Transverse colon (tissue), 4 donors: ENCODE data around the gene NRXN2. TPM values are rescaled to one million over a fixed set of nuclear protein-coding genes. Genes with fewer than 3 reads are reported as not detected.

Experiments used
- DNase-seq: peaks from one replicate; pipeline ENCODE4 v3.0.0-alpha.2; 2019
- H3K27ac ChIP-seq, 4 donors: fragments of 200-600 bp; sonication (generic); 2 replicates each; pipeline ENCODE4 v1.5.1; 2016 to 2018; ENCODE audit warnings: inconsistent platforms in 4 of 4
- H3K27me3 ChIP-seq: fragments of 200-600 bp; sonication (generic); 2 replicates; pipeline ENCODE4 v1.5.1; 2017; ENCODE audit warnings: inconsistent platforms
- H3K36me3 ChIP-seq, 4 donors: fragments of 200-600 bp; sonication (generic); 2 replicates each; pipeline ENCODE4 v1.5.1; 2017 to 2019; ENCODE audit warnings: inconsistent platforms in 4 of 4
- H3K4me1 ChIP-seq, 4 donors: fragments of 200-600 bp; sonication (generic); 2 replicates each; pipeline ENCODE4 v1.5.1; 2017 to 2020; ENCODE audit warnings: inconsistent platforms in 4 of 4
- H3K4me3 ChIP-seq, 4 donors: fragments of 200-600 bp; sonication (generic); 1 replicate in 1 of 4; 2 replicates in 3 of 4; pipeline versions ENCODE4 v1.5.1 to v1.6.1; 2017 to 2019; ENCODE audit warnings: inconsistent platforms in 4 of 4
- H3K9me3 ChIP-seq, 2 donors: fragments of 200-600 bp; sonication (generic); 2 replicates each; pipeline ENCODE4 v1.5.1; 2017 to 2019; ENCODE audit warnings: inconsistent platforms in 2 of 2
- EP300 ChIP-seq: sonication (generic); formaldehyde crosslinking; IDR thresholded peaks from one replicate; pipeline ENCODE4 v1.6.1; 2017; ENCODE audit warnings: antibody characterized with exemption, low read depth
- POLR2A ChIP-seq: fragments of 450-650 bp; IDR thresholded peaks from one replicate; pipeline ENCODE4 v1.6.1; 2016; ENCODE audit warnings: antibody characterized with exemption, mild to moderate bottlenecking, moderate library complexity
- POLR2AphosphoS5 ChIP-seq, 3 donors: sonication (generic); formaldehyde crosslinking; IDR thresholded peaks; one replicate each; pipeline ENCODE4 v1.6.1; 2016; ENCODE audit warnings: antibody characterized with exemption in 3 of 3
- WGBS, 2 donors: methylation state at CpG; one replicate each; pipeline ENCODE4 v1.1.5; 2018; ENCODE audit warnings: low coverage in 1 of 2; 5-methylcytosine and 5-hydroxymethylcytosine counted together
- in situ Hi-C, 4 donors: fragments of 200-750 bp; cut with MboI; loops; one replicate each; pipeline versions ENCODE4 v1.15.0 to v1.15.1; 2017; ENCODE audit warnings: low sequenced_read_pairs in 3 of 4, low pct_ligation_motif_present in 1 of 4, low pct_unique_long_range_greater_than_20kb in 1 of 4
- intact Hi-C: fragments of 100-400 bp; cut with DNase I; formaldehyde crosslinking; loops from one replicate; pipeline ENCODE4 v1.15.1; 2023; ENCODE audit warnings: low total_unique reads
- total RNA-seq, 4 donors: library from RNA; depleted of rRNA; stranded (reverse); fragments of >200 nt; gene quantifications; one replicate each; pipeline ENCODE4 v1.1.0, GENCODE V29; 2016
- TF ChIP-seq, protein P1 (sequence below), 5 experiments: fragments of 200-600 bp in 3 of 5; fragments of 450-650 bp in 2 of 5; sonication (generic) in 3 of 5; IDR thresholded peaks; 1 replicate in 2 of 5; 2 replicates in 3 of 5; pipeline ENCODE4 v1.5.1; 2016 to 2017; ENCODE audit warnings: antibody characterized with exemption in 5 of 5, inconsistent platforms in 3 of 5, mild to moderate bottlenecking in 2 of 5, moderate library complexity in 1 of 5

The NRXN2 gene
- total RNA-seq, 4 donors from 2014 or later, result 2.9 to 7.4 (median 6.8) TPM

DNA sequence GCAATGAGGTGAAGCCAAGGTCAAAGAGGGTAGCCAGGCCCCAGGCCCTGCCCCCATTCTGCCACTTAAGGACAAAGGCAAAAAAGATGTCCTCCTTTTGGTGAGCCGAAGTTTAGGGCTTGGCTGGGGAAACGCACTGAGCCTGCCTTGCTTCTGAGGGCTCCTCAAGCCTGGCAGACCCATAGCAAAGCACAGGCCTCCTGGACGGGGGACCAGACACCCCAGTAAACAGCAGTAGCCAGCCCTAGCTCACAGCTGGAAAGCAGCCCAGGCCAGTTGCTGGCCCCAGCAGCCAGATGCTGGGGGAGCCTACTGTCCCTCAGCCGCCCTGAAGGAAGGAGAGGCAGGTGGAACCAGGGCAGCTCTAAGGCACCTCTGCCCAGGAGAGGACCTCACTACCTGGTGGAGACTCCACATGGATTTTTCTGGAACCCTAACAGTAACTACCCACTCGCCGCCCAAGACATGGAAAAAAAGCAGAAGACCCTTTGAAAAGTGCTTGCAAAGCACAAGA is 40.6 kb upstream of the NRXN2 start:
- Histone ChIP-seq H3K9me3 (no peaks in the 10 kb centered on the region), H3K4me3 (no peak overlapping the region), H3K27me3 (no peaks in the 10 kb centered on the region), H3K36me3 (peaks cover 0 to 48% (median 30%) of the 10 kb centered on the region in 4 donors), H3K27ac (peak overlapping the region; percentile 58 to 78 (median 69)), H3K4me1 (peaks cover 15 to 61% (median 27%) of the 10 kb centered on the region in 4 donors)
- DNase-seq, result no peak
- intact Hi-C loops, result no loop called here
- 81% methylated on average over 6 of the region's 6 CpGs; no CpG with 5 or more reads in 1 of the 2 donors for WGBS, 2 donors
- no peak for TF ChIP-seq POLR2AphosphoS5 (IDR thresholded peaks at IDR 0.05)
- TF ChIP-seq POLR2A, result no peak
- no peak for TF ChIP-seq EP300
- TF ChIP-seq, protein P1, sequence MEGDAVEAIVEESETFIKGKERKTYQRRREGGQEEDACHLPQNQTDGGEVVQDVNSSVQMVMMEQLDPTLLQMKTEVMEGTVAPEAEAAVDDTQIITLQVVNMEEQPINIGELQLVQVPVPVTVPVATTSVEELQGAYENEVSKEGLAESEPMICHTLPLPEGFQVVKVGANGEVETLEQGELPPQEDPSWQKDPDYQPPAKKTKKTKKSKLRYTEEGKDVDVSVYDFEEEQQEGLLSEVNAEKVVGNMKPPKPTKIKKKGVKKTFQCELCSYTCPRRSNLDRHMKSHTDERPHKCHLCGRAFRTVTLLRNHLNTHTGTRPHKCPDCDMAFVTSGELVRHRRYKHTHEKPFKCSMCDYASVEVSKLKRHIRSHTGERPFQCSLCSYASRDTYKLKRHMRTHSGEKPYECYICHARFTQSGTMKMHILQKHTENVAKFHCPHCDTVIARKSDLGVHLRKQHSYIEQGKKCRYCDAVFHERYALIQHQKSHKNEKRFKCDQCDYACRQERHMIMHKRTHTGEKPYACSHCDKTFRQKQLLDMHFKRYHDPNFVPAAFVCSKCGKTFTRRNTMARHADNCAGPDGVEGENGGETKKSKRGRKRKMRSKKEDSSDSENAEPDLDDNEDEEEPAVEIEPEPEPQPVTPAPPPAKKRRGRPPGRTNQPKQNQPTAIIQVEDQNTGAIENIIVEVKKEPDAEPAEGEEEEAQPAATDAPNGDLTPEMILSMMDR (IDR thresholded peaks at IDR 0.05), result no peak
- in situ Hi-C loops, result no loop called here

DNA sequence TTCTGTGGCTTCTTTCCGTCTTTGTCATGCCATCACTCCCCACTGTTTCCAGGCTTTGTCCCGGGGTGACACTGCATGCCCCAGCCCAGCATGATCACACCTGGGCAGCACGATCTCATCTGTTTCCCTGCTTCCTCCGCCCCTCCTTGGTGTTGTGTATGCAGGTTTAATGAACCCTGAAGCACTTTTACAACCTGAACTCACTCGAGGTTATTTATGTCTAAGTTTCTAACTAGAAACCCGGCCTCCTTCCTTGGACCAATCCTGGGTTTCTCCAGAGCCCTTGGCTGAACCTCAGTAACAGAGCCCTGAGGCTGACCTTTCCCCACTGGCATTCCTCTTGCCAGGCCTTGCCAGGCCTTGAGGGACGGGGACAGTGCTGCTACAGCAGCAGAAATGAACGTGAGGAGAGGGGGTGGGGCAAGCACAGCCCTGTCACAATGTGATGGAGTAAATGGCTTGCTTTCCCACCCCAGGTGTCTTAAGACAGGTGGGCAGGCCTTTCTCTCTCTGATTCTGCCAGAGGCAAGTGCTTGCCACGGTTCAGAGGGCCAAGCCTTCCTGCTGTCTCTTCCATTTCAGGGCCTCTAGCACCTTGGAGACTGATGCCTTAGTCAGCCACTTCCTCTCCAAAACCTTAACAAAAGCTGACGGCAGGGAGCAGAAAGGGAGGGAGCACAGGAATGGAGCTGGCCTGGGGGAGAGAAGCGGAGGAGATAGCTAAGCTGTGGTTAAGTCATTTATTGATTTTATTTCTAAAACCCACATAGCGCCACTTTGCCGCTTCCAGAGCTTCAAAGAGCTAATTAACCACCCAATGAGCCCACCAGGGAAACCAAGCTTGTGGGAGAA is 39.9 kb upstream of the NRXN2 start:
- no peak for DNase-seq
- H3K4me1 ChIP-seq, result peaks cover 15 to 61% (median 27%) of the 10 kb centered on the region in 4 donors
- intact Hi-C loops, result no loop called here
- TF ChIP-seq POLR2AphosphoS5 (IDR thresholded peaks at IDR 0.05) (no peak), POLR2A (no peak), EP300 (no peak)
- TF ChIP-seq, protein P1 (IDR thresholded peaks at IDR 0.05), result no peak
- in situ Hi-C loops, result no loop called here
- H3K27me3 ChIP-seq, result no peaks in the 10 kb centered on the region
- H3K27ac ChIP-seq, result peak overlapping the region; percentile 58 to 78 (median 69)
- 41 to 50% methylated on average over 11 to 13 of the region's 13 CpGs for WGBS, 2 donors
- H3K36me3 ChIP-seq, result peaks cover 0 to 41% (median 26%) of the 10 kb centered on the region in 4 donors
- H3K4me3 ChIP-seq, result no peak overlapping the region
- H3K9me3 ChIP-seq, result no peaks in the 10 kb centered on the region

DNA sequence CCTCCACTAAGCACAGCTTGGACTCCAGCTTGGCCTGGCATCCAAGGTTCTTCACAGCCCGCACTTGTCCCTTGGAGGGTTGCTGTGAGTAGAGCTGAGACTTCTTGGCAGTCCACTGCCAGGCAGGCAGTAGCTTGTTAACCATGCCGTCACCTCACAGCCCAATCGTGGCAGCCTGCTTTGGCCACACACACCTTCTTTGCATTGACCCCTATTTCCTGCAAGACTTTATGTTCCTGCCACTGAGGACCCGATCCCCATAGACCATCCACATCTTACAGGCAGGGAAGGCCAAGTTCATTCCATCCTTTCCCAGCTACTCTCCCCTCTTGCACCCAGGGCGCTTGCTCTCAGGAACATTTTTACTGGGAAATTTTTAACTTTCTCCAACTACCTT is 39.3 kb upstream of the NRXN2 start:
- H3K36me3 ChIP-seq, result peaks cover 0 to 36% (median 21%) of the 10 kb centered on the region in 4 donors
- peak overlapping the region; percentile 58 to 78 (median 69) for H3K27ac ChIP-seq
- DNase-seq, result no peak
- peaks cover 15 to 61% (median 27%) of the 10 kb centered on the region in 4 donors for H3K4me1 ChIP-seq
- no peak for TF ChIP-seq POLR2A
- TF ChIP-seq POLR2AphosphoS5 (IDR thresholded peaks at IDR 0.05), result peak in 2 of 3 donors; percentile 2 to 18
- in situ Hi-C loops (no loop called here), intact Hi-C loops (no loop called here)
- WGBS, 2 donors, result 73 to 74% methylated on average over 2 to 5 of the region's 5 CpGs
- H3K9me3 ChIP-seq, result no peaks in the 10 kb centered on the region
- no peak overlapping the region for H3K4me3 ChIP-seq
- H3K27me3 ChIP-seq, result no peaks in the 10 kb centered on the region

DNA sequence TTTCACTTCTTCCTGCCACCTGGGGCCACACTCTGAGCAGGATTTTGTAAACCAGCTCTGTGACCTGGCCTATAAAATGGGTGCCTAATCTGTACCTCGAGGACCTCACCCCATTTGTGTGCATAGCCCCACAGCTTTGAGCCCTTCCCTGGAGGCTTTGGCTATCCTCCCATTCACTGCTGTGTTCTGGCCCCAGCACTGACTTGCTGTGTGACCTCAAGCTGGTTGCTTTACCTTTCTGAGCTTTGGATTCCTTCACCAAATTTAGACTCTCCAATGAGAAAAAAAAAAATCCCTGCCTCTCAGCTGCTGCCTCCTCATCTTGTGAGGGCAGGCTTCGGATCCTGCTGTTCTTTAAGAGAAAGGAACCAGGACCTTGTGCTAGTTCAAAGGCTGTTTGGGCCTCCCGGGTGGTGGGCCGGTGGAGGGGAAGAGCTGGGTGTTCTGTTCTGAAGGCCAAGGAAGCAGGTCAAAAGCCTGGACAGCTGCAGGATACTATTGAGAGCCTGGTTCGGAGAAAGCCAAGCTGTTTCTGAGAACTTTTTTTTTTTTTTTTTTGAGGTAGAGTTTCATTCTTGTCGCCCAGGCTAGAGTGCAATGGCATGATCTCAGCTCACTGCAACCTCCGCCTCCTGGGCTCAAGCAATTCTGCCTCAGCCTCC is 37.9 kb upstream of the NRXN2 start:
- Histone ChIP-seq H3K27me3 (no peaks in the 10 kb centered on the region), H3K27ac (peak overlapping the region; percentile 23 to 78 (median 73)), H3K9me3 (no peaks in the 10 kb centered on the region), H3K4me3 (no peak overlapping the region), H3K4me1 (peaks cover 15 to 61% (median 27%) of the 10 kb centered on the region in 4 donors), H3K36me3 (peaks cover 0 to 23% (median 11%) of the 10 kb centered on the region in 4 donors)
- WGBS, 2 donors, result 56 to 57% methylated on average over 6 to 7 of the region's 7 CpGs
- intact Hi-C loops (no loop called here), in situ Hi-C loops (no loop called here)
- TF ChIP-seq EP300, result no peak
- TF ChIP-seq POLR2A, result peak; percentile 18
- TF ChIP-seq POLR2AphosphoS5 (IDR thresholded peaks at IDR 0.05), result no peak
- TF ChIP-seq, protein P1 (IDR thresholded peaks at IDR 0.05), result no peak
- DNase-seq, result no peak
